Calu3 (cell line): Measurements from ENCODE around the gene SPTSSB. TPM values are rescaled to one million over a fixed set of nuclear protein-coding genes. Genes with fewer than 3 reads are reported as not detected.

Experiments used
- BruUV-seq: library from RNA; stranded (reverse); fragments of 400-500 nt; replicated peaks from 2 replicates; lab custom pipeline; 2021; lab: Mats Ljungman, UMichigan
- CTCF ChIA-PET: fragments of 300-600 bp; sonication (Branson Sonifier 250); formaldehyde crosslinking; loops from one replicate; lab custom pipeline; 2022; ENCODE audit warnings: antibody characterized with exemption; lab: Charles Lee
- DNase-seq: peaks from one replicate; pipeline ENCODE4 v3.0.0; 2022
- H3K27ac Mint-ChIP-seq: one replicate; pipeline ENCODE4 v1.8.0; 2022; ENCODE audit warnings: mixed read lengths; ENCODE audit not compliant: unreplicated experiment
- H3K27me3 Mint-ChIP-seq: one replicate; pipeline ENCODE4 v1.8.0; 2022; ENCODE audit warnings: mixed read lengths; ENCODE audit not compliant: unreplicated experiment
- H3K36me3 Mint-ChIP-seq: one replicate; pipeline ENCODE4 v1.8.0; 2022; ENCODE audit warnings: mild to moderate bottlenecking, moderate library complexity, mixed read lengths; ENCODE audit not compliant: insufficient read depth, unreplicated experiment
- H3K4me1 Mint-ChIP-seq: one replicate; pipeline ENCODE4 v1.8.0; 2022; ENCODE audit warnings: mild to moderate bottlenecking, low read depth, mixed read lengths; ENCODE audit not compliant: unreplicated experiment
- H3K4me3 Mint-ChIP-seq: one replicate; pipeline ENCODE4 v1.8.0; 2022; ENCODE audit warnings: mild to moderate bottlenecking, low read depth, moderate library complexity, mixed read lengths; ENCODE audit not compliant: unreplicated experiment
- H3K9me3 Mint-ChIP-seq: one replicate; pipeline ENCODE4 v1.8.0; 2022; ENCODE audit warnings: low read depth, mixed read lengths; ENCODE audit not compliant: unreplicated experiment
- intact Hi-C: fragments of 100-400 bp; cut with micrococcal nuclease; formaldehyde crosslinking; loops from one replicate; pipeline ENCODE4 v1.10.0; 2022; ENCODE audit not compliant: unreplicated experiment
- total RNA-seq: library from RNA; stranded (reverse); gene quantifications from 2 replicates; pipeline ENCODE4 v1.2.3, GENCODE V29; 2022
- TF ChIP-seq, protein P1 (sequence below): fragments of 200-600 bp; IDR thresholded peaks from one replicate; pipeline ENCODE4 v1.8.0; 2022; ENCODE audit warnings: antibody characterized with exemption; ENCODE audit not compliant: unreplicated experiment

Gene SPTSSB
- total RNA-seq, 1 experiment from 2014 or later, result 8.1 TPM

DNA sequence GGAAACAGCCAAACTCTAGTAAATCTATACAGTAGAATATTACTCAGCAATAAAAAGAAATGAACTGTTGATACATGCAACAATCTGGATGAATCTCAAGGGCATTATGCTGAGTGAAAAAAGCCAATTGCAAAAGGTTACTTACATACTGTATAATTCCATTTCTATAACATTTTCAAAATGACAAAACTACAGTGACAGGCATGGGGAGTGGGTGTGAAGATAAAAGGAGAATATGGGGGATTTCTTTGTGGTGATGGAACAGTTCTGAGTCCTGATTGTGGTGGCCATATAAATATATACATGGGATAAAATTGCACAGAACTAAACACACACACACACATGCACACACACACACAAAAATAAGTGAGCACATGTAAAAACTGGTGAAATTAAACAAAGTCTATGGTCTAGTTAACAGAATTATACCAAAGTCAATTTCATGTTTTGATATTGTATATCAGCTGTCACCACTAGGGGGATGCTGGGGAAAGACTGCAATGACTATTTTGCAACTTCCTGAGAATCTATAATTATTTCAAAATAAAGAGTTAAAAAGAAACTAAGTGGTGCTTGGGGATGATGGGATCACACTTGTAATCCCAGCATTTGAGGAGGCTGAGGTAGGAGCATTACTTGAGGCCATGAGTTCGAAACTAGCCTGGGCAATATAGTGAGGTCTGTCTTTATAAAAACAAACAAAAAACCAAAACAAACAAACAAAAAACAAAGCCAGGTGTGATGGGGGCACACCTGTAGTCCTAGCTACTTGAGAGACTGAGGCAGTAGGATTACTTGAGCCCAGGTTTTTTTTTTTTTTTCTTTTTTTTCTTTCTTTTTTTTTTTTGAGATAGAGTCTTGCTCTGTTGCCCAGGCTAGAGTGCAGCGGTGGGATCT is 66.0 kb downstream of the SPTSSB start:
- CTCF ChIA-PET, result interaction anchor here (0.7 kb wide), 1 partner anchor 104 kb away, joined by 3 read pairs; no protein-coding TSS in a partner anchor
- Mint-ChIP-seq H3K27me3 (no peaks in the 10 kb centered on the region), H3K4me1 (no peaks in the 10 kb centered on the region), H3K27ac (no peak overlapping the region), H3K36me3 (no peaks in the 10 kb centered on the region), H3K4me3 (no peak overlapping the region), H3K9me3 (peaks cover 5% of the 10 kb centered on the region)
- TF ChIP-seq, protein P1, sequence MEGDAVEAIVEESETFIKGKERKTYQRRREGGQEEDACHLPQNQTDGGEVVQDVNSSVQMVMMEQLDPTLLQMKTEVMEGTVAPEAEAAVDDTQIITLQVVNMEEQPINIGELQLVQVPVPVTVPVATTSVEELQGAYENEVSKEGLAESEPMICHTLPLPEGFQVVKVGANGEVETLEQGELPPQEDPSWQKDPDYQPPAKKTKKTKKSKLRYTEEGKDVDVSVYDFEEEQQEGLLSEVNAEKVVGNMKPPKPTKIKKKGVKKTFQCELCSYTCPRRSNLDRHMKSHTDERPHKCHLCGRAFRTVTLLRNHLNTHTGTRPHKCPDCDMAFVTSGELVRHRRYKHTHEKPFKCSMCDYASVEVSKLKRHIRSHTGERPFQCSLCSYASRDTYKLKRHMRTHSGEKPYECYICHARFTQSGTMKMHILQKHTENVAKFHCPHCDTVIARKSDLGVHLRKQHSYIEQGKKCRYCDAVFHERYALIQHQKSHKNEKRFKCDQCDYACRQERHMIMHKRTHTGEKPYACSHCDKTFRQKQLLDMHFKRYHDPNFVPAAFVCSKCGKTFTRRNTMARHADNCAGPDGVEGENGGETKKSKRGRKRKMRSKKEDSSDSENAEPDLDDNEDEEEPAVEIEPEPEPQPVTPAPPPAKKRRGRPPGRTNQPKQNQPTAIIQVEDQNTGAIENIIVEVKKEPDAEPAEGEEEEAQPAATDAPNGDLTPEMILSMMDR, result peak; percentile 87
- intact Hi-C loops, result loop anchor here (1.0 kb wide), 1 partner anchor 104 kb away; no protein-coding TSS in a partner anchor
- DNase-seq, result peak; percentile 31
- no TSS peak for BruUV-seq

DNA sequence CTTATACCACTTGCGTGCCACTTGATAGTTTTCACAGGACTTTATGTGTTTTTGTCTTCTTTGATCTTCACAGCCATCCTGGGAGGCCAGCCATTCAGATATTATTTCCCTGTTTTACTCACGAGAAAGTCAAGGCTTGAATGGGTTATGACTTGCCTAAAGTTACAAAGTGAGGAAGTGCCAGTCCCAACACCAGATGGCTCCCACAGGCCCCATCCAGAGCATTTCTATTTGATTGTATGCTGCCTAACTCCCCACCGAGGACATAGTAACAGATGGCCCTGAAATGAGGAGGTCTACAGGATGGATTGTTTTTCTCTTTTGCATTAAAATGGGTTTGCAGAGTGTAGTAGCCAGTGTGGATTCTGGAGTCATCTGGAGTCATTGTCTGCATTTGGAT is 74.5 kb downstream of the SPTSSB start:
- no peak overlapping the region for H3K4me3 Mint-ChIP-seq
- TF ChIP-seq, protein P1, result no peak
- peaks cover 6% of the 10 kb centered on the region for H3K4me1 Mint-ChIP-seq
- CTCF ChIA-PET, result no interaction called here
- intact Hi-C loops, result no loop called here
- no peaks in the 10 kb centered on the region for H3K36me3 Mint-ChIP-seq
- no peak for DNase-seq
- no peak overlapping the region for H3K27ac Mint-ChIP-seq
- BruUV-seq, result no TSS peak
- H3K27me3 Mint-ChIP-seq, result no peaks in the 10 kb centered on the region
- peaks cover 12% of the 10 kb centered on the region for H3K9me3 Mint-ChIP-seq

DNA sequence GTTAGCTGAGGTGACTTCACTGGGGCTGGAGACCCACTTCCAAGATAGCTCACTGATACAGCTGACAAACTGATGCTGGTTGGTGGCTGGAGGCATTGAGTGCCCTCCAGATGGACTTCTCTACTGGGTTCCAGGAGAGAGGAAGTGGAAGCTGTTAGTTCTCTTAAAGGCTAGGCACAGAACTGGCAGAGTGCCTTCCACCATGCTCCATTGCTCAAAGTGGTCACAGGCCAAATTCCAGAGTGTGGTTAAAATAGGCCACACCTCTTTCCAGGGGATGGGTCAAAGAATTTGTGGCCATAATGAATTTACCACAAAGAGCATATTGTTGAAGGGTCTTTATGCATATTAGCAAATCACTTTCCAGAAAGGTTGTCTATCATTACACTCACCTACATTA is 76.0 kb downstream of the SPTSSB start:
- CTCF ChIA-PET, result no interaction called here
- Mint-ChIP-seq H3K27ac (no peak overlapping the region), H3K36me3 (peaks cover 6% of the 10 kb centered on the region), H3K4me1 (peaks cover 21% of the 10 kb centered on the region), H3K9me3 (peaks cover 7% of the 10 kb centered on the region), H3K27me3 (no peaks in the 10 kb centered on the region), H3K4me3 (no peak overlapping the region)
- DNase-seq, result peak; percentile 23
- intact Hi-C loops, result no loop called here
- TF ChIP-seq, protein P1, result no peak
- BruUV-seq, result no TSS peak

Other genes starting within 250 kb of the SPTSSB start
- gene NMD3, start 150.2 kb downstream of the SPTSSB start, total RNA-seq, result 90.7 and 104 TPM in 2 replicates
- not detected in 2 replicates for gene OTOL1, start 125.3 kb upstream of the SPTSSB start, total RNA-seq